A549 (cell line): ENCODE data around the gene TCERG1L.

Experiments used
- CHD2 ChIP-seq: fragments of 150-350 bp; IDR thresholded peaks from 2 replicates; pipeline ENCODE4 v1.6.1; 2014; ENCODE audit warnings: low read length; ENCODE audit not compliant: partially characterized antibody
- EP300 ChIP-seq, 2 experiments: fragments of >200 bp; sonication (Bioruptor Twin); formaldehyde crosslinking; IDR thresholded peaks; 2 replicates in 1 of 2; 3 replicates in 1 of 2; pipeline ENCODE4 v1.6.1; 2016 to 2017
- ESRRA ChIP-seq: fragments of 150-350 bp; IDR thresholded peaks from 2 replicates; pipeline ENCODE4 v1.6.1; 2014; ENCODE audit warnings: mild to moderate bottlenecking, low read length, borderline replicate concordance
- HDAC2 ChIP-seq: fragments of 200-600 bp; sonication (generic); IDR thresholded peaks from 2 replicates; pipeline ENCODE4 v1.6.1; 2016
- MAX ChIP-seq: IDR thresholded peaks from 2 replicates; pipeline ENCODE4 v1.6.1; 2012
- NFE2L2 ChIP-seq: fragments of 150-350 bp; conservative IDR thresholded peaks from 2 replicates; pipeline ENCODE4 v1.6.1; 2014; ENCODE audit warnings: low read length
- PHF8 ChIP-seq: fragments of 200-600 bp; sonication (generic); IDR thresholded peaks from 2 replicates; pipeline ENCODE4 v1.6.1; 2016; ENCODE audit warnings: low read depth, mild to moderate bottlenecking, antibody characterized with exemption, moderate library complexity, borderline replicate concordance
- POLR2A ChIP-seq: IDR thresholded peaks from 2 replicates; pipeline ENCODE4 v1.6.1; 2012; ENCODE audit warnings: mild to moderate bottlenecking, low read length
- RAD21 ChIP-seq, 2 experiments: fragments of >200 bp in 1 of 2; sonication (Bioruptor Twin) in 1 of 2; formaldehyde crosslinking in 1 of 2; IDR thresholded peaks in 1 of 2; conservative IDR thresholded peaks in 1 of 2; 2 replicates in 1 of 2; 3 replicates in 1 of 2; pipeline ENCODE4 v1.6.1; 2012 to 2018; ENCODE audit warnings: inconsistent platforms in 1 of 2
- USF2 ChIP-seq: fragments of 450-650 bp; IDR thresholded peaks from 2 replicates; pipeline ENCODE4 v1.6.1; 2014; ENCODE audit warnings: antibody characterized with exemption
- ZFP36 ChIP-seq: fragments of 450-650 bp; IDR thresholded peaks from 2 replicates; pipeline ENCODE4 v1.6.1; 2014; ENCODE audit warnings: borderline replicate concordance; ENCODE audit not compliant: partially characterized antibody
- TF ChIP-seq, protein P1 (sequence below): fragments of >200 bp; sonication (Bioruptor Twin); formaldehyde crosslinking; IDR thresholded peaks from 3 replicates; pipeline ENCODE4 v1.5.1; 2016

GRCh38 chr10:131084791-131085090 is 226.8 kb downstream of the TCERG1L start:
- no peak for TF ChIP-seq RAD21 (conservative IDR thresholded peaks at IDR 0.05 in 1 of 2, IDR thresholded peaks at IDR 0.05 in 1 of 2)
- TF ChIP-seq CHD2 = no peak
- TF ChIP-seq HDAC2 = no peak
- TF ChIP-seq, protein P1, sequence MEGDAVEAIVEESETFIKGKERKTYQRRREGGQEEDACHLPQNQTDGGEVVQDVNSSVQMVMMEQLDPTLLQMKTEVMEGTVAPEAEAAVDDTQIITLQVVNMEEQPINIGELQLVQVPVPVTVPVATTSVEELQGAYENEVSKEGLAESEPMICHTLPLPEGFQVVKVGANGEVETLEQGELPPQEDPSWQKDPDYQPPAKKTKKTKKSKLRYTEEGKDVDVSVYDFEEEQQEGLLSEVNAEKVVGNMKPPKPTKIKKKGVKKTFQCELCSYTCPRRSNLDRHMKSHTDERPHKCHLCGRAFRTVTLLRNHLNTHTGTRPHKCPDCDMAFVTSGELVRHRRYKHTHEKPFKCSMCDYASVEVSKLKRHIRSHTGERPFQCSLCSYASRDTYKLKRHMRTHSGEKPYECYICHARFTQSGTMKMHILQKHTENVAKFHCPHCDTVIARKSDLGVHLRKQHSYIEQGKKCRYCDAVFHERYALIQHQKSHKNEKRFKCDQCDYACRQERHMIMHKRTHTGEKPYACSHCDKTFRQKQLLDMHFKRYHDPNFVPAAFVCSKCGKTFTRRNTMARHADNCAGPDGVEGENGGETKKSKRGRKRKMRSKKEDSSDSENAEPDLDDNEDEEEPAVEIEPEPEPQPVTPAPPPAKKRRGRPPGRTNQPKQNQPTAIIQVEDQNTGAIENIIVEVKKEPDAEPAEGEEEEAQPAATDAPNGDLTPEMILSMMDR = no peak
- no peak for TF ChIP-seq EP300 (IDR thresholded peaks at IDR 0.05)
- TF ChIP-seq ESRRA = no peak
- TF ChIP-seq PHF8 = no peak
- no peak for TF ChIP-seq MAX
- no peak for TF ChIP-seq USF2
- TF ChIP-seq POLR2A = no peak
- no peak for TF ChIP-seq ZFP36
- no peak for TF ChIP-seq NFE2L2
